HCT116 (cell line): Measurements from ENCODE around the gene PLG. TPM values are rescaled to one million over a fixed set of nuclear protein-coding genes. Genes with fewer than 3 reads are reported as not detected.
"Not testable (repeated sequence)": the region's sequence is repeated elsewhere in the genome, so short reads cannot be mapped to it uniquely, and the experiment has no call there.

Experiments
- ATAC-seq: fragments of 200-7000 bp; cut with Tn5 transposase; 2 replicates; pipeline ENCODE4 v1.9.1; 2020; ENCODE audit warnings: mild to moderate bottlenecking, moderate library complexity
- BruUV-seq: library from RNA; stranded (reverse); fragments of 400-500 nt; replicated peaks from 2 replicates; lab custom pipeline; 2021; lab: Mats Ljungman, UMichigan
- CTCF ChIA-PET: fragments of 300-600 bp; sonication (Branson Sonifier 250); formaldehyde crosslinking; loops from one replicate; lab custom pipeline; 2021; ENCODE audit warnings: antibody characterized with exemption; lab: Charles Lee
- POLR2A ChIA-PET: fragments of 300-600, 350-600 bp; sonication (Branson Sonifier 250); formaldehyde crosslinking; loops from one replicate; lab custom pipeline; 2021; ENCODE audit warnings: antibody characterized with exemption; lab: Charles Lee
- RAD21 ChIA-PET, 2 experiments: fragments of 300-600 bp; sonication (Branson Sonifier 250); formaldehyde crosslinking; loops; one replicate each; lab custom pipeline; 2023; ENCODE audit warnings: low total read pairs in 2 of 2; ENCODE audit not compliant: uncharacterized antibody in 2 of 2, unreplicated experiment in 2 of 2, low non-redundant PET in 1 of 2; lab: Charles Lee
- DNase-seq: peaks from one replicate; pipeline ENCODE4 v3.0.0-alpha.2; 2010; ENCODE audit warnings: low read depth, low spot score
- H2AFZ ChIP-seq: fragments of 200-600 bp; shearing (Covaris generic), sonication (generic); 2 replicates; pipeline ENCODE4 v1.6.1; 2017; ENCODE audit warnings: low read depth, mixed run types, mixed read lengths, antibody characterized with exemption, low read length; ENCODE audit not compliant: poor library complexity, severe bottlenecking
- H3K27ac ChIP-seq: 2 replicates; pipeline ENCODE4 v1.5.1; 2012; ENCODE audit warnings: low read depth, low read length
- H3K27me3 ChIP-seq: fragments of 200-600 bp; sonication (generic); 2 replicates; pipeline ENCODE4 v1.6.1; 2016; ENCODE audit warnings: mixed run types, low read length, mixed read lengths; ENCODE audit not compliant: insufficient read depth
- H3K36me3 ChIP-seq, 2 experiments: fragments of 200-500 bp in 1 of 2; fragments of 200-600 bp in 1 of 2; sonication (Bioruptor generic) in 1 of 2; sonication (generic) in 1 of 2; 2 replicates each; pipeline versions ENCODE4 v1.5.1 to v1.6.1; 2014 to 2016; ENCODE audit warnings: low read length in 2 of 2, inconsistent platforms in 1 of 2, mixed read lengths in 1 of 2, mixed run types in 1 of 2; ENCODE audit not compliant: insufficient read depth in 2 of 2, control insufficient read depth in 1 of 2
- H3K4me1 ChIP-seq, 2 experiments: fragments of 200-600 bp in 1 of 2; sonication (generic) in 1 of 2; 2 replicates each; pipeline versions ENCODE4 v1.5.1 to v1.6.1; 2012 to 2017; ENCODE audit warnings: low read length in 2 of 2, inconsistent platforms in 1 of 2, mild to moderate bottlenecking in 1 of 2, mixed read lengths in 1 of 2, mixed run types in 1 of 2, moderate library complexity in 1 of 2; ENCODE audit not compliant: insufficient read depth in 2 of 2, control insufficient read depth in 1 of 2
- H3K4me2 ChIP-seq: fragments of 200-600 bp; sonication (generic); 2 replicates; pipeline ENCODE4 v1.6.1; 2017; ENCODE audit warnings: mixed run types, low read length, mixed read lengths
- H3K4me3 ChIP-seq, 2 experiments: fragments of 200-600 bp in 1 of 2; sonication (generic) in 1 of 2; replicated peaks in 1 of 2; 2 replicates each; pipeline ENCODE4 v1.5.1; 2011 to 2016; ENCODE audit warnings: low read length in 2 of 2, control low read depth in 1 of 2, low read depth in 1 of 2, mild to moderate bottlenecking in 1 of 2, mixed read lengths in 1 of 2, mixed run types in 1 of 2
- H3K79me2 ChIP-seq: fragments of 200-600 bp; sonication (generic); 2 replicates; pipeline ENCODE4 v1.6.1; 2017; ENCODE audit warnings: mild to moderate bottlenecking, mixed run types, low read length, moderate library complexity, mixed read lengths; ENCODE audit not compliant: insufficient read depth
- H3K9ac ChIP-seq: fragments of 200-600 bp; sonication (generic); 2 replicates; pipeline ENCODE4 v1.6.1; 2016; ENCODE audit warnings: low read length, mixed read lengths
- H3K9me2 ChIP-seq: fragments of 200-600 bp; sonication (generic), shearing (Covaris generic); 2 replicates; pipeline ENCODE4 v1.6.1; 2017; ENCODE audit warnings: mixed run types, mild to moderate bottlenecking, moderate library complexity; ENCODE audit not compliant: insufficient read depth
- H3K9me3 ChIP-seq, 2 experiments: fragments of 200-500 bp in 1 of 2; fragments of 200-600 bp in 1 of 2; sonication (Bioruptor generic) in 1 of 2; sonication (generic) in 1 of 2; 2 replicates each; pipeline ENCODE4 v1.6.1; 2014 to 2017; ENCODE audit warnings: low read length in 2 of 2, mixed read lengths in 2 of 2, inconsistent platforms in 1 of 2, low read depth in 1 of 2, mild to moderate bottlenecking in 1 of 2, mixed run types in 1 of 2, moderate library complexity in 1 of 2; ENCODE audit not compliant: control insufficient read depth in 1 of 2, insufficient read depth in 1 of 2
- H4K20me1 ChIP-seq: fragments of 200-600 bp; sonication (generic), shearing (Covaris generic); 2 replicates; pipeline ENCODE4 v1.6.1; 2017; ENCODE audit warnings: mixed run types, mild to moderate bottlenecking, moderate library complexity; ENCODE audit not compliant: insufficient read depth
- CEBPB ChIP-seq: IDR thresholded peaks from 2 replicates; pipeline ENCODE4 v1.6.1; 2012; ENCODE audit warnings: low read depth
- YY1 ChIP-seq: IDR thresholded peaks from 2 replicates; pipeline ENCODE4 v1.6.1; 2011; ENCODE audit warnings: low read length, low read depth, moderate library complexity, mild to moderate bottlenecking; ENCODE audit not compliant: insufficient replicate concordance; ENCODE audit errors: extremely low read depth
- intact Hi-C: fragments of 100-400 bp; cut with micrococcal nuclease; formaldehyde crosslinking; loops from 2 replicates; pipeline ENCODE4 v1.10.0; 2022
- total RNA-seq: library from RNA; stranded (reverse); gene quantifications from one replicate; pipeline ENCODE4 v1.2.1, GENCODE V29; 2021; ENCODE audit not compliant: unreplicated experiment
- TF ChIP-seq, protein P1 (sequence below): IDR thresholded peaks from 2 replicates; pipeline ENCODE4 v1.6.1; 2012

Gene PLG
- total RNA-seq, 1 experiment from 2014 or later = 0.69 TPM

DNA sequence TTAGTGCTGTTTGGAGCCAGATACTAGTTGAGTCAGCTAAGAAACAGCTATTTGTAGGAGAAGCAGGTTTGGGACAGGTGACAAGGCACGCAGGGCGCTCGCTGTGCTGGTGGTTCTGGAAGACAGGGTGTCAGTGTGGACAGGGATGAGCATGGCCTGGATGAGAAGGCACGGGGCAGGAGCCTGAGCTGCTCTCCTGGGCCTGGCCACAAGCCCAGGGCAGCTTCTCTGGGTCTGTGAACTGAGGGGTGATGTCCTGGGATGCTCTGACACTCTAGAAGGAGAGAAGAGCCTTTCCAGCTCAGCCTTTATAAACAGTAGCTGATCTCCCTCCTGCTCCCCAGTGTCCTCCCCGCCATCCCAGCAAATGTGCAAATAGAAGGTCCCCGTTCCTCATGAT, 37.9 kb downstream of the PLG start:
- CTCF ChIA-PET = no interaction called here
- peaks cover 0 to 12% of the 10 kb centered on the region in 2 experiments; a peak in 1 of 4 replicates for H3K4me1 ChIP-seq
- H3K9me3 ChIP-seq = no peaks in the 10 kb centered on the region
- H3K9ac ChIP-seq = no peak overlapping the region
- no peak overlapping the region for H3K4me3 ChIP-seq
- no peak overlapping the region for H2AFZ ChIP-seq
- intact Hi-C loops = loop anchor here (10.0 kb wide), 1 partner anchor 365 kb away; no protein-coding TSS in a partner anchor
- no peak overlapping the region for H3K4me2 ChIP-seq
- POLR2A ChIA-PET = no interaction called here
- no peaks in the 10 kb centered on the region for H3K36me3 ChIP-seq
- no peak for TF ChIP-seq YY1
- no peak for TF ChIP-seq CEBPB
- TF ChIP-seq, protein P1, sequence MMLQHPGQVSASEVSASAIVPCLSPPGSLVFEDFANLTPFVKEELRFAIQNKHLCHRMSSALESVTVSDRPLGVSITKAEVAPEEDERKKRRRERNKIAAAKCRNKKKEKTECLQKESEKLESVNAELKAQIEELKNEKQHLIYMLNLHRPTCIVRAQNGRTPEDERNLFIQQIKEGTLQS = no peak
- DNase-seq = no peak
- RAD21 ChIA-PET = no interaction called here
- no peaks in the 10 kb centered on the region for H3K79me2 ChIP-seq
- no peaks in the 10 kb centered on the region for H3K9me2 ChIP-seq
- no peaks in the 10 kb centered on the region for H3K27me3 ChIP-seq
- H3K27ac ChIP-seq = no peak overlapping the region
- H4K20me1 ChIP-seq = no peaks in the 10 kb centered on the region
- BruUV-seq = no TSS peak
- ATAC-seq = no peak

DNA sequence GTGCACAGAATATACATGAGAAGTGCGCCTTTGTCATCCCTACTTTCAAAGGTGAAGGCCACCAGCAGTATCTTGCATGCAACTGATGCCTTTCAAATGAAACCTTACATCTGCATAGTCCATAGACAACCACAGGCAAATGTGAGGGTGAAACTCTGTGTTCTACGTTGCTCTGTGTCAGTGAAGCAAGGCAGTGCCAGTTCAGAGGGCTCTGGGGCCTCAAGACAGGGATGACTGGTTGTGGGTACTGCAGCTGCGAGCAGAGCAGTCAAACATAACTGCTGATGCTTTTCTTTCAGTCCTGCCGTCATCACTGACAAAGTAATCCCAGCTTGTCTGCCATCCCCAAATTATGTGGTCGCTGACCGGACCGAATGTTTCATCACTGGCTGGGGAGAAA, 39.0 kb downstream of the PLG start:
- H3K9me3 ChIP-seq, DNase-seq, H3K4me3 ChIP-seq, H3K79me2 ChIP-seq, BruUV-seq, H3K27ac ChIP-seq, H4K20me1 ChIP-seq, H3K27me3 ChIP-seq, RAD21 ChIA-PET, ATAC-seq, H3K9me2 ChIP-seq, H3K4me2 ChIP-seq, CTCF ChIA-PET, H2AFZ ChIP-seq, intact Hi-C loops, H3K9ac ChIP-seq, POLR2A ChIA-PET, H3K36me3 ChIP-seq: not testable (repeated sequence)
- H3K4me1 ChIP-seq = peaks cover 0 to 12% of the 10 kb centered on the region in 2 experiments; a peak in 1 of 4 replicates
